Nephron progenitor cell (in vitro differentiated cells): ENCODE data around the gene PSMB11.
"Not testable (repeated sequence)": the region's sequence is repeated elsewhere in the genome, so short reads cannot be mapped to it uniquely, and the experiment has no call there.

ENCODE experiments used
- DNase-seq: peaks from one replicate; pipeline ENCODE4 v3.0.0; 2021
- H3K27ac Mint-ChIP-seq: 2 replicates; pipeline ENCODE4 v1.8.0; 2021; ENCODE audit warnings: mild to moderate bottlenecking, moderate library complexity, mixed read lengths
- H3K27me3 Mint-ChIP-seq: 2 replicates; pipeline ENCODE4 v1.8.0; 2021; ENCODE audit warnings: mild to moderate bottlenecking, low read depth, mixed read lengths; ENCODE audit not compliant: poor library complexity
- H3K36me3 Mint-ChIP-seq: 2 replicates; pipeline ENCODE4 v1.8.0; 2021; ENCODE audit warnings: low read depth, mixed read lengths
- H3K4me1 Mint-ChIP-seq: 2 replicates; pipeline ENCODE4 v1.8.0; 2021; ENCODE audit warnings: mixed read lengths
- H3K4me3 Mint-ChIP-seq: 2 replicates; pipeline ENCODE4 v1.8.0; 2021; ENCODE audit warnings: mild to moderate bottlenecking, moderate library complexity, mixed read lengths
- H3K9me3 Mint-ChIP-seq: 2 replicates; pipeline ENCODE4 v1.8.0; 2021; ENCODE audit warnings: mild to moderate bottlenecking, moderate library complexity, mixed read lengths
- CTCF ChIP-seq: fragments of 200-600 bp; sonication (generic); IDR thresholded peaks from 2 replicates; pipeline ENCODE4 v1.5.0; 2021; ENCODE audit warnings: antibody characterized with exemption

The PSMB11 gene

DNA sequence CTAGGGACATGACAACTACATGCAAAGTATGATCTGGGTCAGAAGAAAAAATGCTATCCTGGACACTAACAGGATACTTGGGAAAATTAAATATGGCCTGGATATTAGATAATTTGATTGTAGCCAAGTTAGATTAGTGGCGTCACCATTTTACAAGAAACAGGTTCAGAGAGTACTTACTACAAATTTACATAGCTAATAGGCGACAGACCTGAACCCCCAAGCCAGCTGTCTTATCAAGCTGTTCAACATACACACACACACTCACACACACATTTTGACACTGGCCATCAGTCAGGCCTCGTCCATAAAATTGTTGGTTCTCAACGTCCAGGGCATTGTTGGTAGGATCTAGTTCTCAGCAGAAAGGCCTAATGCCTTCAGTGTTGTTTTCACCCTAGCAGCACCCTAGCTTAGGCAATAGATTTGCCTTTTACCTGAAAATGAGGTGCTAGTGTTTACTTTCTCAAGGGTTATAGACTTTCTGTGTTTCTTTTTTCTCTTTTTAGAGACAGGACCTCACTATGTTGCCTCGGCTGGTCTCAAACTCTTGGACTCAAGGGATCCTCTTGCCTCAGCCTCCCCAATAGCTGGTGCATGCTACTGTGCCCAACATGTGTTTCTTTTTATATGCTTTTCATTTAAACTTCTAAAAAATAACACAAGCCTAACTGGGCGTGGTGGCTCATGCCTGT, 28.8 kb upstream of the PSMB11 start:
- no peak for TF ChIP-seq CTCF
- DNase-seq: no peak
- H3K4me3 Mint-ChIP-seq: no peak overlapping the region
- H3K36me3 Mint-ChIP-seq: peaks cover 13% of the 10 kb centered on the region
- H3K4me1 Mint-ChIP-seq: peaks cover 51% of the 10 kb centered on the region
- H3K27me3 Mint-ChIP-seq: peaks cover 3% of the 10 kb centered on the region
- peak overlapping the region; percentile 81 for H3K27ac Mint-ChIP-seq
- H3K9me3 Mint-ChIP-seq: peaks cover 13% of the 10 kb centered on the region

DNA sequence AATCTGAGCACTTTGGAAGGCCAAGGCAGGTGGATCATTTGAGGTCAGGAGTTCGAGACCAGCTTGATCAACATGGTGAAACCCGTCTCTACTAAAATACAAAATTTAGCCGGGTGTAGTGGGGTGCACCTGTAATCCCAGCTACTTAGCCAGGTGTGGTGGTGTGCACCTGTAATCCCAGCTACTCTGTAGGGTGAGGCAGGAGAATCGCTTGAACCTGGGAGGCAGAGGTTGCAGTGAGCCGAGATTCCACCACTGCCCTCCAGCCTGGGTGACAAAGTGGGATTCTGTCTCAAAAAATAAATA, 28.3 kb upstream of the PSMB11 start:
- not testable (repeated sequence) for DNase-seq, H3K27me3 Mint-ChIP-seq, H3K4me3 Mint-ChIP-seq, H3K9me3 Mint-ChIP-seq, H3K27ac Mint-ChIP-seq
- Mint-ChIP-seq H3K36me3 (peaks cover 10% of the 10 kb centered on the region), H3K4me1 (peaks cover 47% of the 10 kb centered on the region)

- TF ChIP-seq CTCF: no peak
- H3K36me3 Mint-ChIP-seq: peaks cover 6% of the 10 kb centered on the region
- H3K27ac Mint-ChIP-seq: peak overlapping the region; percentile 87
- no peak for DNase-seq
- H3K4me1 Mint-ChIP-seq: peaks cover 36% of the 10 kb centered on the region
- H3K27me3 Mint-ChIP-seq: peaks cover 3% of the 10 kb centered on the region
- peak overlapping the region; percentile 12 for H3K4me3 Mint-ChIP-seq
- H3K9me3 Mint-ChIP-seq: peaks cover 4% of the 10 kb centered on the region
Observed at GRCh38 chr14:23015618-23016017, 26.4 kb upstream of the PSMB11 start.

- H3K4me3 Mint-ChIP-seq: no peak overlapping the region
- no peak overlapping the region for H3K27ac Mint-ChIP-seq
- H3K9me3 Mint-ChIP-seq: no peaks in the 10 kb centered on the region
- no peak for DNase-seq
- H3K4me1 Mint-ChIP-seq: peaks cover 46% of the 10 kb centered on the region
- peaks cover 3% of the 10 kb centered on the region for H3K27me3 Mint-ChIP-seq
- peaks cover 6% of the 10 kb centered on the region for H3K36me3 Mint-ChIP-seq
- no peak for TF ChIP-seq CTCF
Observed at GRCh38 chr14:23017091-23017490, 24.9 kb upstream of the PSMB11 start.

GRCh38 chr14:23018107-23018506, 23.9 kb upstream of the PSMB11 start:
- TF ChIP-seq CTCF: no peak
- DNase-seq: no peak
- no peak overlapping the region for H3K4me3 Mint-ChIP-seq
- peaks cover 3% of the 10 kb centered on the region for H3K27me3 Mint-ChIP-seq
- H3K9me3 Mint-ChIP-seq: no peaks in the 10 kb centered on the region
- peaks cover 6% of the 10 kb centered on the region for H3K36me3 Mint-ChIP-seq
- peaks cover 50% of the 10 kb centered on the region for H3K4me1 Mint-ChIP-seq
- no peak overlapping the region for H3K27ac Mint-ChIP-seq

DNA sequence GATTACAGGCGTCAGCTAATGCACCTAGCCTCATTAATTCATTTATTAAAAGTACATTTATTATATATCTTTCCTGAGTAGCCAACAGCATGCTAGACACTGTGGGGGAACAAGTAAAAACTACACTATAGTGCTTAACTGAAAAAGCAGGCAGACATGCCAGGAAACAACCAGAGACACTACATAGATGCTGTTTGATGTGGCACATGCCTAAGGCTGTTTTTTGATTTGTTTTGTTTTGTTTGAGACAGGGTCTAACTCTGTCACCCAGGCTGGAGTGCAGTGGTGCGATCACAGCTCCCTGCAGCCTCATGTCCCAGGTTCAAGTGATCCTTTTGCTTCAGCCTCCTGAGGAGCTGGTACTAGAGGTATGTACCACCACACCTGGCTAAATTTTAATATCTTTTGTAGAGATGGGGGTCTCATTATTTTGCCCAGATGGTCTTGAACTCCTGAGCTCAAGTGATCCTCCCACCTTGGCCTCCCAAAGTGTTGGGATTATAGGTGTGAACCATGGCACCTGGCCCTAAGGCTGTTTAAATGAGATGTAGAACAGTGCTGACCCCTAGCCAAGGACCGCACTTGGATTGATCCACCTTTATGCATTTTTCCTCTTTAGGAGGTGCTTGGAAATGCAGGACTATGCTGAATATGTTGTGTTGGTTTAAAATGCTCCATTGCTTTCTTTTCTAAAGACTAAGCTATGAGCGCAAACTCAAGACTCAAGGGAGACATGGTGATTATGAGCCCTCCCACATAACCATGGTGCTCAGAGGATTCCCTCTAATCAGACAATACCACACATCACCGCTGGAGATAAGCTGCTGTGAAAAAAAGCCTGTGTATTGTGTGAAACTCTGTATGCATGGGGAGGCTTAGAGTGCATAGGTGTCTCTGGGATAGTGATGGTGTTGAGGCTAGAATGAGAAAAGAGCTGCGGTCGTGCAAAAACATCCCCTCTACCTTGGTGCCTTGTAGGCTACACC, 21.6 kb upstream of the PSMB11 start:
- H3K9me3 Mint-ChIP-seq: no peaks in the 10 kb centered on the region
- H3K27ac Mint-ChIP-seq: peak overlapping the region; percentile 99
- no peak for DNase-seq
- H3K27me3 Mint-ChIP-seq: peaks cover 3% of the 10 kb centered on the region
- H3K4me1 Mint-ChIP-seq: peaks cover 67% of the 10 kb centered on the region
- peak overlapping the region; percentile 61 for H3K4me3 Mint-ChIP-seq
- peaks cover 6% of the 10 kb centered on the region for H3K36me3 Mint-ChIP-seq
- no peak for TF ChIP-seq CTCF
